PC-3 (cell line): ENCODE measurements around the gene EIF3A. TPM values are rescaled to one million over a fixed set of nuclear protein-coding genes. Genes with fewer than 3 reads are reported as not detected.

Experiments
- ATAC-seq: fragments of 200-7000 bp; cut with Tn5 transposase; 2 replicates; pipeline ENCODE4 v1.9.1; 2020; ENCODE audit warnings: mild to moderate bottlenecking, moderate library complexity
- BruUV-seq: library from RNA; stranded (reverse); fragments of 400-500 nt; replicated peaks from 2 replicates; lab custom pipeline; 2021; lab: Mats Ljungman, UMichigan
- CTCF ChIA-PET: fragments of 300-600 bp; sonication (Branson Sonifier 250); formaldehyde crosslinking; loops from one replicate; lab custom pipeline; 2022; ENCODE audit warnings: antibody characterized with exemption; lab: Charles Lee
- POLR2A ChIA-PET: fragments of 300-600 bp; sonication (Branson Sonifier 250); formaldehyde crosslinking; loops from one replicate; lab custom pipeline; 2022; ENCODE audit warnings: antibody characterized with exemption; ENCODE audit not compliant: unreplicated experiment; lab: Charles Lee
- DNase-seq: peaks from one replicate; pipeline ENCODE4 v3.0.0-alpha.2; 2015
- H2AFZ ChIP-seq: fragments of 300-600 bp; sonication (generic); 2 replicates; pipeline ENCODE4 v1.6.0; 2016; ENCODE audit warnings: antibody characterized with exemption, low read length
- H3F3A ChIP-seq: fragments of 300-600 bp; sonication (generic); one replicate; pipeline ENCODE4 v1.6.0; 2017; ENCODE audit warnings: antibody characterized with exemption, low read length, control low read depth, mild to moderate bottlenecking; ENCODE audit not compliant: unreplicated experiment
- H3K27ac ChIP-seq: fragments of 300-600 bp; sonication (generic); 2 replicates; pipeline ENCODE4 v1.5.1; 2016; ENCODE audit warnings: mild to moderate bottlenecking, low read length
- H3K27me3 ChIP-seq: fragments of 300-600 bp; sonication (generic); 2 replicates; pipeline ENCODE4 v1.6.1; 2016; ENCODE audit warnings: low read length, mixed read lengths
- H3K36me3 ChIP-seq: fragments of 300-600 bp; sonication (generic); 2 replicates; pipeline ENCODE4 v1.6.1; 2016; ENCODE audit warnings: low read depth, mixed run types, low read length, mixed read lengths
- H3K4me1 ChIP-seq: fragments of 300-600 bp; sonication (generic); 2 replicates; pipeline ENCODE4 v1.5.1; 2016; ENCODE audit warnings: low read length; ENCODE audit not compliant: insufficient read depth
- H3K4me2 ChIP-seq: fragments of 300-600 bp; sonication (generic); 2 replicates; pipeline ENCODE4 v1.6.0; 2016; ENCODE audit warnings: low read length
- H3K4me3 ChIP-seq: fragments of 300-600 bp; sonication (generic); 2 replicates; pipeline ENCODE4 v1.5.1; 2016; ENCODE audit warnings: mild to moderate bottlenecking, low read length, mixed read lengths
- H3K79me2 ChIP-seq: fragments of 300-600 bp; sonication (generic); 2 replicates; pipeline ENCODE4 v1.6.1; 2017; ENCODE audit warnings: low read length, mixed read lengths
- H3K9ac ChIP-seq: fragments of 300-600 bp; sonication (generic); 2 replicates; pipeline ENCODE4 v1.6.0; 2016; ENCODE audit warnings: mild to moderate bottlenecking, low read length
- H3K9me2 ChIP-seq: fragments of 300-600 bp; sonication (generic); replicated peaks from 2 replicates; pipeline ENCODE4 v1.6.1; 2016; ENCODE audit warnings: mixed run types, low read length, mixed read lengths
- H3K9me3 ChIP-seq: fragments of 300-600 bp; sonication (generic); 2 replicates; pipeline ENCODE4 v1.6.1; 2016; ENCODE audit warnings: low read length, mixed read lengths
- H4K20me1 ChIP-seq: fragments of 300-600 bp; sonication (generic); 2 replicates; pipeline ENCODE4 v1.6.1; 2016; ENCODE audit warnings: low read length, mixed read lengths
- CTCF ChIP-seq: fragments of 300-600 bp; sonication (generic); conservative IDR thresholded peaks from 2 replicates; pipeline ENCODE4 v1.5.1; 2017; ENCODE audit warnings: antibody characterized with exemption, low read depth, mild to moderate bottlenecking, low read length
- EZH2 ChIP-seq: fragments of 300-600 bp; sonication (generic); IDR thresholded peaks from one replicate; pipeline ENCODE4 v1.6.1; 2017; ENCODE audit warnings: antibody characterized with exemption, mild to moderate bottlenecking, low read length; ENCODE audit not compliant: unreplicated experiment
- EZH2phosphoT487 ChIP-seq: fragments of 300-600 bp; sonication (generic); IDR thresholded peaks from 2 replicates; pipeline ENCODE4 v1.6.1; 2018; ENCODE audit warnings: mild to moderate bottlenecking, antibody characterized with exemption, low read length, borderline replicate concordance
- intact Hi-C: fragments of 100-400 bp; cut with micrococcal nuclease; formaldehyde crosslinking; loops from 2 replicates; pipeline ENCODE4 v1.9.0; 2023
- total RNA-seq: library from RNA; depleted of rRNA; stranded (reverse); fragments of >200 nt; gene quantifications from 2 replicates; pipeline ENCODE4 v1.2.3, GENCODE V29; 2014

EIF3A gene
- total RNA-seq, 1 experiment from 2014 or later: 46.0 TPM

DNA sequence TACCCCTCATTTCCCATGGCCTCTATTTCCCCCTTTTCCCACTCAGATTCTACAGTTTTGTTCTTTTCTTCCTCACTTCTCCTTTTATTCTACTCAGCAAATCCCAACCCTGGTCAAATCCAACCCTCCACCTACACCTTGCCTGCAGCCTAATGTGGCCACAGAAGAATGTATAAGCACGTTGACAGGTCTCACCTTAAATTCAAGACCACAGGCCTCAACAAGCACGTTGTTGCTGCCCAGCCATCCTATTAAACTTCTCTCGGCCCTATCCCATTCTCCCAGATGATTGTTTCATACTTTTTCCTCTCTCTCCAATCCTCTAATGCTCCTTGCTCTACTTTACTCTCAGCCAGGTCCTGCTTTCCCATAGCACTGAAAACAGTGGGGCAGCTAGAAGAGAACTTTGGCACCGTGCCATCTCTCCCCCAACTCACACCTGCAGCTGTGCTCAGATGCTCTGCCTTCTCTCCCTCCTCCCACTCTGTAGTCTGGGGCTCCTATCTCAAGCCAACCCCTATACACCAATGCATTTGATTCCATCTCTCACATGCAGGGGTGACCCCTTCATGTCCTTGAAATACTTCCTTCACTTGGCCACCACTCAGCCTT is 6.8 kb upstream of the EIF3A start:
- ATAC-seq: no peak
- intact Hi-C loops: no loop called here

DNA sequence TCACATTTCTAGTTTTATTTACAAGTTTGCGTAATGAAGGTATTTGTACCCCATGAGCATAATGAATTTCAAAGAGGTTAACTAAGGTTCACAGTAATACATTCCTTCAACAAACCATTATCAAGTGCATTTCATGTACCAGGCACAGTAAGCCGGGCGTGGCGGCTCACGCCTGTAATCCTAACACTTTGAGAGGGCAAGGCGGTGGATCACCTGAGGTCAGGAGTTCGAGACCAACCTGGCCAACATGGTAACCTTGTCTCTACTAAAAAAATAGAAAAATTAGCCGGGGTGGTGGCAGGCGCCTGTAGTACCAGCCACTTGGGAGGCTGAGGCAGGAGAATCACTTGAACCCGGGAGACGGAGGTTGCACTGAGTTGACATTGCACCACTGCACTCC is 4.3 kb upstream of the EIF3A start:
- Histone ChIP-seq H3K4me2 (no peak overlapping the region), H3K9ac (no peak overlapping the region), H3K9me2 (no peaks in the 10 kb centered on the region), H3K27me3 (no peaks in the 10 kb centered on the region), H3F3A (no peaks in the 10 kb centered on the region), H2AFZ (no peak overlapping the region), H4K20me1 (peaks cover 1% of the 10 kb centered on the region), H3K4me1 (0 out of 2 replicates have a peak, but pooled peaks cover 2% of the 10 kb centered on the region), H3K27ac (no peak overlapping the region), H3K4me3 (no peak overlapping the region), H3K36me3 (no peaks in the 10 kb centered on the region), H3K9me3 (no peaks in the 10 kb centered on the region), H3K79me2 (peaks cover 19% of the 10 kb centered on the region)
- intact Hi-C loops: no loop called here
- DNase-seq: no peak
- no peak for TF ChIP-seq CTCF
- no peak for TF ChIP-seq EZH2
- POLR2A ChIA-PET: no interaction called here
- CTCF ChIA-PET: no interaction called here
- no peak for ATAC-seq
- BruUV-seq: no TSS peak

More for the DNA sequence above, 6.8 kb upstream of the EIF3A start:
- no peak for DNase-seq
- Histone ChIP-seq H3K36me3 (no peaks in the 10 kb centered on the region), H3K9me2 (no peaks in the 10 kb centered on the region), H3K4me2 (no peak overlapping the region), H3K79me2 (no peaks in the 10 kb centered on the region), H3K4me3 (no peak overlapping the region), H3K9me3 (no peaks in the 10 kb centered on the region), H4K20me1 (no peaks in the 10 kb centered on the region), H3K4me1 (peaks cover 12% of the 10 kb centered on the region), H3K27me3 (no peaks in the 10 kb centered on the region), H3F3A (no peaks in the 10 kb centered on the region), H3K9ac (no peak overlapping the region), H3K27ac (no peak overlapping the region), H2AFZ (no peak overlapping the region)
- no peak for TF ChIP-seq CTCF
- no peak for TF ChIP-seq EZH2
- no peak for TF ChIP-seq EZH2phosphoT487
- no TSS peak for BruUV-seq
- POLR2A ChIA-PET: no interaction called here
- CTCF ChIA-PET: no interaction called here
